SU-DHL-6 (cell line): Measurements from ENCODE around the gene SLC4A2.

Experiments
- H2AFZ ChIP-seq: fragments of 200-600 bp; sonication (generic); 2 replicates; pipeline ENCODE4 v1.6.1; 2014; ENCODE audit warnings: low read depth, mild to moderate bottlenecking, moderate library complexity, mixed read lengths, antibody characterized with exemption, low read length; ENCODE audit not compliant: severe bottlenecking
- H3F3A ChIP-seq: fragments of 200-600 bp; shearing (Covaris generic); 2 replicates; pipeline ENCODE4 v1.6.0; 2016; ENCODE audit warnings: antibody characterized with exemption, mild to moderate bottlenecking; ENCODE audit not compliant: insufficient read depth
- H3K27ac ChIP-seq: fragments of 200-600 bp; sonication (generic); 2 replicates; pipeline ENCODE4 v1.5.1; 2016; ENCODE audit warnings: low read depth, mild to moderate bottlenecking, low read length, moderate library complexity, mixed read lengths
- H3K27me3 ChIP-seq: fragments of 200-600 bp; sonication (generic), shearing (Covaris generic); 2 replicates; pipeline ENCODE4 v1.6.0; 2014; ENCODE audit warnings: mild to moderate bottlenecking, low read length
- H3K36me3 ChIP-seq: fragments of 200-600 bp; sonication (generic); 2 replicates; pipeline ENCODE4 v1.6.1; 2014; ENCODE audit warnings: mild to moderate bottlenecking, low read length, mixed read lengths
- H3K4me2 ChIP-seq: fragments of 300-600, 200-600 bp; shearing (Covaris generic), sonication (generic); 2 replicates; pipeline ENCODE4 v1.6.0; 2014; ENCODE audit warnings: low read length, low read depth, mild to moderate bottlenecking; ENCODE audit not compliant: poor library complexity, severe bottlenecking
- H3K4me3 ChIP-seq: fragments of 200-600 bp; sonication (generic); 2 replicates; pipeline ENCODE4 v1.5.1; 2014; ENCODE audit warnings: antibody characterized with exemption, low read length, mild to moderate bottlenecking, mixed read lengths; ENCODE audit not compliant: insufficient read depth, poor library complexity, severe bottlenecking
- H3K79me2 ChIP-seq: fragments of 200-600 bp; sonication (generic); 2 replicates; pipeline ENCODE4 v1.6.1; 2014; ENCODE audit warnings: mild to moderate bottlenecking, low read length, moderate library complexity; ENCODE audit not compliant: insufficient read depth
- H3K9ac ChIP-seq: fragments of 200-600 bp; sonication (generic); 2 replicates; pipeline ENCODE4 v1.7.0; 2014; ENCODE audit warnings: mild to moderate bottlenecking, low read length
- H3K9me2 ChIP-seq: fragments of 200-600 bp; sonication (generic); replicated peaks from 2 replicates; pipeline ENCODE4 v1.6.1; 2014; ENCODE audit warnings: low read length; ENCODE audit not compliant: insufficient read depth
- H3K9me3 ChIP-seq: fragments of 200-600 bp; sonication (generic); 2 replicates; pipeline ENCODE4 v1.6.1; 2014; ENCODE audit warnings: low read length, mixed read lengths; ENCODE audit not compliant: insufficient read depth
- H4K20me1 ChIP-seq: fragments of 200-600 bp; sonication (generic); 2 replicates; pipeline ENCODE4 v1.6.1; 2014; ENCODE audit warnings: low read depth, mild to moderate bottlenecking, antibody characterized with exemption, low read length, moderate library complexity, mixed read lengths
- EZH2phosphoT487 ChIP-seq: fragments of 200-600 bp; sonication (generic), shearing (Covaris generic); conservative IDR thresholded peaks from 2 replicates; pipeline ENCODE4 v1.6.1; 2018; ENCODE audit warnings: mild to moderate bottlenecking, antibody characterized with exemption, low read length, moderate library complexity, mixed read lengths
- TF ChIP-seq, protein P1 (sequence below): fragments of 200-600 bp; sonication (generic); IDR thresholded peaks from one replicate; pipeline ENCODE4 v1.5.1; 2017; ENCODE audit warnings: antibody characterized with exemption, mild to moderate bottlenecking, low read length, moderate library complexity; ENCODE audit not compliant: insufficient read depth, poor library complexity, severe bottlenecking

The SLC4A2 gene

DNA sequence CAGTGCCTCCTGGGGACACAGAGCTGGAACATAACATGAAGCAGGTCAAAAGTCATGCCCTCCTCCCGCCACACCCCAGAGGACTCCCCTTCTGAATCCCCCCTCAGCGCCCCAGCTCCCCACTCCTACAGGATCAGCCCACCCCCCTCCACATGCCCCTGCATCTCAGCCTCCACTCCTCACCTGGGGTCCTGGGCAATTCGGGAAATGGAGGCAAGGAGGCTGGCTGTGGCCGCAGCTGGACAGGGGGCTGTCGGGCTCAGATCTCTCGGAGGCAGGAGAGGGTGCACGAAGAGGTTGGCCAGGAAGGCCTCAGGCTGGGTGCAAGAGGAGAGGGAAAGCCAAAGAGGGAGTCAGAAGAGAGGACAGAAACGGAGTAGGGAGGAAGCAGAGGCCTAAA is 42.9 kb upstream of the SLC4A2 start:
- no peaks in the 10 kb centered on the region for H3K9me2 ChIP-seq
- no peaks in the 10 kb centered on the region for H3K27me3 ChIP-seq
- no peak for TF ChIP-seq EZH2phosphoT487
- TF ChIP-seq, protein P1, sequence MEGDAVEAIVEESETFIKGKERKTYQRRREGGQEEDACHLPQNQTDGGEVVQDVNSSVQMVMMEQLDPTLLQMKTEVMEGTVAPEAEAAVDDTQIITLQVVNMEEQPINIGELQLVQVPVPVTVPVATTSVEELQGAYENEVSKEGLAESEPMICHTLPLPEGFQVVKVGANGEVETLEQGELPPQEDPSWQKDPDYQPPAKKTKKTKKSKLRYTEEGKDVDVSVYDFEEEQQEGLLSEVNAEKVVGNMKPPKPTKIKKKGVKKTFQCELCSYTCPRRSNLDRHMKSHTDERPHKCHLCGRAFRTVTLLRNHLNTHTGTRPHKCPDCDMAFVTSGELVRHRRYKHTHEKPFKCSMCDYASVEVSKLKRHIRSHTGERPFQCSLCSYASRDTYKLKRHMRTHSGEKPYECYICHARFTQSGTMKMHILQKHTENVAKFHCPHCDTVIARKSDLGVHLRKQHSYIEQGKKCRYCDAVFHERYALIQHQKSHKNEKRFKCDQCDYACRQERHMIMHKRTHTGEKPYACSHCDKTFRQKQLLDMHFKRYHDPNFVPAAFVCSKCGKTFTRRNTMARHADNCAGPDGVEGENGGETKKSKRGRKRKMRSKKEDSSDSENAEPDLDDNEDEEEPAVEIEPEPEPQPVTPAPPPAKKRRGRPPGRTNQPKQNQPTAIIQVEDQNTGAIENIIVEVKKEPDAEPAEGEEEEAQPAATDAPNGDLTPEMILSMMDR: no peak
- H2AFZ ChIP-seq: no peak overlapping the region
- H3K4me2 ChIP-seq: no peak overlapping the region
- no peaks in the 10 kb centered on the region for H4K20me1 ChIP-seq
- no peaks in the 10 kb centered on the region for H3K9me3 ChIP-seq
- no peaks in the 10 kb centered on the region for H3K79me2 ChIP-seq
- no peak overlapping the region for H3K4me3 ChIP-seq
- no peak overlapping the region for H3K9ac ChIP-seq
- H3F3A ChIP-seq: no peaks in the 10 kb centered on the region
- no peak overlapping the region for H3K27ac ChIP-seq
- no peaks in the 10 kb centered on the region for H3K36me3 ChIP-seq

DNA sequence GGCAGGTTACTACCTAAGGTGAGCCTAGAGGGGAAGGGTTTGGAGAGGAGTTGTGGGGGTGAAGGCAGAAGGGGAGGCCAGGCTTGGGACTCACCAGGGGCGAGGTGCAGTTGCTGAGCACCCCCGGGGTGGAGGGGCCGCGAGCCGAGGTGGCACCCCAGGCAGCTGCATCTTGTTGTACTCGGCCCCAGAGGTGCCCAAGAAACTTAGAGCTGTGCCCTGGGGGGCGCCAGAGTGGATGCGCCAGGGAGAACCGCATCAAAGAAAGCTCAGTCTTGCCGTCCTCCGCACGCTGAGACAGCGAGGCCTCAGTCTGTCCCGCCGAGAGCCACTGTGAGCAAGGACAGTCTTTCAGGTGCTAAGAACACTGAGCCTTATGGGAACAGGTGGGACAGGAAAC is 42.4 kb upstream of the SLC4A2 start:
- Histone ChIP-seq H3K36me3 (no peaks in the 10 kb centered on the region), H3K9ac (no peak overlapping the region), H3K27me3 (no peaks in the 10 kb centered on the region), H3K4me2 (no peak overlapping the region), H3K9me2 (no peaks in the 10 kb centered on the region), H3K4me3 (no peak overlapping the region), H2AFZ (no peak overlapping the region), H3F3A (no peaks in the 10 kb centered on the region), H3K27ac (no peak overlapping the region), H4K20me1 (no peaks in the 10 kb centered on the region), H3K9me3 (no peaks in the 10 kb centered on the region), H3K79me2 (no peaks in the 10 kb centered on the region)
- TF ChIP-seq, protein P1: no peak
- no peak for TF ChIP-seq EZH2phosphoT487

DNA sequence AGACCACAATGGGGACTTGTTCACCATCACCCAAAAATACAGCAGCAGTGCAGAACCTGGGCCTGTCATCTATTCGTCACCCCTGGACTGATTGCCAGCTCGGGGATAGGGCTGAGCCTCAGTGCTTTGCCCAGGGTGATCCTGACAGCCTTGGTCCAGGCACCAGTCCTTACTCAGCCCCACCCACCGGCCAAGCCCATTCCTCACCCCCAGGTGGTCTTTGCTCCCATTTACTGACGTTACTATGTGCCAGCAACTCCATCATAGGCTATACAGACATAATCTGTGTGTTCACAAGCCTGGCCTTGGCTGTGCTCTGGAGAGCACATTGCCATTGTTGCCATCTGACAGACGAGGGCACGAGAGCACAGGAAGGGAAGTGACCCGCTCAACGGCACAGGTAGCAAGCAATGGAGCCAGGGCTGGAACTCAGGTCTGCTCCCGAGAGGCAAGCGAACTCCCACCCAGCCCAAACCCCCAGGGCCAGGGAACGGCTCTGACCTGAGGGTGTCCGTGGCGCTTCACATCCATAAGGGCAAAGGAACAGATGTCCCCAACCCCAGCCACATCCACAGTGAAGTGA is 41.9 kb upstream of the SLC4A2 start:
- Histone ChIP-seq H3K9me2 (no peaks in the 10 kb centered on the region), H3K9me3 (no peaks in the 10 kb centered on the region), H4K20me1 (no peaks in the 10 kb centered on the region), H3K4me3 (no peak overlapping the region), H3K9ac (peak overlapping the region; percentile 24; the same call in 1 of the 2 replicates), H2AFZ (peak overlapping the region; percentile 38), H3K27me3 (no peaks in the 10 kb centered on the region), H3F3A (no peaks in the 10 kb centered on the region), H3K36me3 (no peaks in the 10 kb centered on the region), H3K27ac (no peak overlapping the region), H3K4me2 (peak overlapping the region; percentile 40), H3K79me2 (no peaks in the 10 kb centered on the region)
- TF ChIP-seq EZH2phosphoT487: no peak
- TF ChIP-seq, protein P1: no peak
